Endothelial cell of umbilical vein (primary cell): Measurements from ENCODE around the gene FBXW7. TPM values are rescaled to one million over a fixed set of nuclear protein-coding genes. Genes with fewer than 3 reads are reported as not detected.

Experiments
- BruUV-seq: library from RNA; stranded (reverse); fragments of 400-500 nt; replicated peaks from 2 replicates; lab custom pipeline; 2021; lab: Mats Ljungman, UMichigan
- CTCF ChIA-PET: fragments of 300-600, 350-600 bp; sonication (Branson Sonifier 250); formaldehyde crosslinking; loops from one replicate; lab custom pipeline; 2021; ENCODE audit warnings: antibody characterized with exemption, inconsistent platforms; lab: Charles Lee
- POLR2A ChIA-PET: fragments of 300-600, 350-600 bp; sonication (Branson Sonifier 250); formaldehyde crosslinking; loops from one replicate; lab custom pipeline; 2021; ENCODE audit warnings: antibody characterized with exemption, inconsistent platforms; lab: Charles Lee
- DNase-seq: peaks from one replicate; pipeline ENCODE4 v3.0.0-alpha.2; 2011; ENCODE audit warnings: low read depth, low spot score
- FAIRE-seq: peaks from 2 replicates; lab custom pipeline; 2011; peaks lifted over from hg19 to GRCh38; lab: Jason Lieb, UNC
- H2AFZ ChIP-seq: 2 replicates; pipeline ENCODE4 v1.6.0; 2012; ENCODE audit warnings: low read depth, low read length, control low read depth, inconsistent platforms
- H3K27ac ChIP-seq: 2 replicates; pipeline ENCODE4 v1.5.1; 2011; ENCODE audit warnings: low read depth, mild to moderate bottlenecking, control low read depth, low read length, moderate library complexity; ENCODE audit not compliant: insufficient read depth
- H3K27me3 ChIP-seq, 2 experiments: 2 replicates each; pipeline versions ENCODE4 v1.6.0 to v1.6.1; 2011; ENCODE audit warnings: low read length in 2 of 2, mixed read lengths in 1 of 2; ENCODE audit not compliant: control insufficient read depth in 2 of 2, insufficient read depth in 2 of 2
- H3K36me3 ChIP-seq, 2 experiments: 2 replicates in 1 of 2; 3 replicates in 1 of 2; pipeline ENCODE4 v1.5.1; 2011; ENCODE audit warnings: low read length in 2 of 2, mild to moderate bottlenecking in 1 of 2, moderate library complexity in 1 of 2; ENCODE audit not compliant: control insufficient read depth in 2 of 2, insufficient read depth in 2 of 2; ENCODE audit errors: extremely low read depth in 1 of 2
- H3K4me1 ChIP-seq: 3 replicates; pipeline ENCODE4 v1.5.1; 2011; ENCODE audit warnings: mild to moderate bottlenecking, low read length; ENCODE audit not compliant: control insufficient read depth, insufficient read depth; ENCODE audit errors: extremely low read depth
- H3K4me2 ChIP-seq: 2 replicates; pipeline ENCODE4 v1.6.1; 2011; ENCODE audit warnings: low read length, control low read depth, mixed read lengths; ENCODE audit not compliant: insufficient read depth
- H3K4me3 ChIP-seq, 3 experiments: fragments of 200-600 bp in 1 of 3; sonication (generic), shearing (Covaris generic) in 1 of 3; replicated peaks in 1 of 3; 2 replicates each; pipeline ENCODE4 v1.5.1; 2011 to 2016; ENCODE audit warnings: control low read depth in 3 of 3, low read length in 3 of 3, mild to moderate bottlenecking in 2 of 3, inconsistent platforms in 1 of 3, low read depth in 1 of 3, moderate library complexity in 1 of 3; ENCODE audit not compliant: insufficient read depth in 1 of 3
- H3K79me2 ChIP-seq: 2 replicates; pipeline ENCODE4 v1.6.0; 2012; ENCODE audit warnings: low read length, inconsistent platforms; ENCODE audit not compliant: control insufficient read depth, insufficient read depth
- H3K9ac ChIP-seq: replicated peaks from 2 replicates; pipeline ENCODE3; 2011; ENCODE audit warnings: low read length, control low read depth; ENCODE audit not compliant: insufficient read depth; ENCODE audit errors: extremely low read depth
- H3K9me1 ChIP-seq: replicated peaks from 3 replicates; pipeline ENCODE4 v1.6.0; 2011; ENCODE audit warnings: mild to moderate bottlenecking, low read length; ENCODE audit not compliant: control insufficient read depth, insufficient read depth; ENCODE audit errors: extremely low read depth
- H3K9me3 ChIP-seq: replicated peaks from 2 replicates; pipeline ENCODE4 v1.5.1; 2012; ENCODE audit warnings: low read length, inconsistent platforms; ENCODE audit not compliant: control insufficient read depth, insufficient read depth
- H4K20me1 ChIP-seq: replicated peaks from 2 replicates; pipeline ENCODE3; 2011; ENCODE audit warnings: mild to moderate bottlenecking, low read length; ENCODE audit not compliant: control insufficient read depth, insufficient read depth; ENCODE audit errors: extremely low read depth
- EZH2 ChIP-seq: IDR thresholded peaks from 2 replicates; pipeline ENCODE4 v1.6.1; 2012; ENCODE audit warnings: borderline replicate concordance, low read depth, mild to moderate bottlenecking, moderate library complexity, low read length, inconsistent platforms; ENCODE audit not compliant: severe bottlenecking
- FOS ChIP-seq: IDR thresholded peaks from 2 replicates; pipeline ENCODE4 v1.6.1; 2011; ENCODE audit warnings: mild to moderate bottlenecking, low read length, moderate library complexity, borderline replicate concordance; ENCODE audit not compliant: insufficient read depth
- GATA2 ChIP-seq: IDR thresholded peaks from 2 replicates; pipeline ENCODE4 v1.7.0; 2011; ENCODE audit warnings: low read depth, mild to moderate bottlenecking, moderate library complexity, mixed read lengths, low read length; ENCODE audit not compliant: insufficient read length, insufficient read depth
- JUN ChIP-seq: IDR thresholded peaks from 2 replicates; pipeline ENCODE4 v1.6.1; 2011; ENCODE audit warnings: borderline replicate concordance, low read depth; ENCODE audit not compliant: insufficient read length, insufficient read depth
- MAX ChIP-seq: IDR thresholded peaks from 2 replicates; pipeline ENCODE4 v1.6.1; 2011; ENCODE audit not compliant: insufficient read depth, insufficient read length
- MYC ChIP-seq: IDR thresholded peaks from one replicate; pipeline ENCODE4 v1.6.1; 2011; ENCODE audit warnings: mild to moderate bottlenecking, low read depth, low read length
- POLR2A ChIP-seq: IDR thresholded peaks from 2 replicates; pipeline ENCODE4 v1.6.1; 2012; ENCODE audit warnings: low read depth, mild to moderate bottlenecking, control low read depth, low read length
- POLR2AphosphoS5 ChIP-seq: IDR thresholded peaks from 2 replicates; pipeline ENCODE4 v1.6.1; 2012; ENCODE audit warnings: low read depth, mild to moderate bottlenecking, control low read depth, low read length, moderate library complexity; ENCODE audit not compliant: insufficient read depth
- dilution Hi-C: fragments of 300-500 bp; cut with MboI; formaldehyde crosslinking; loops from one replicate; pipeline ENCODE4 v1.15.0; 2019; ENCODE audit warnings: low sequenced_read_pairs; ENCODE audit not compliant: extremely low pct_ligation_motif_present
- intact Hi-C: fragments of 100-400 bp; cut with micrococcal nuclease; formaldehyde crosslinking; loops from one replicate; pipeline ENCODE4 v1.10.0; 2022
- polyA plus RNA-seq, 4 experiments: library from polyadenylated mRNA; depleted of rRNA in 3 of 4; stranded (reverse) in 3 of 4; unstranded in 1 of 4; fragments of >200 nt; gene quantifications; 2 replicates each; pipeline versions ENCODE4 v1.2.1 to v1.2.3, GENCODE V29; 2011 to 2012; ENCODE audit warnings: missing spikeins in 1 of 4
- total RNA-seq: library from RNA; stranded (reverse); gene quantifications from 2 replicates; pipeline ENCODE4 v1.2.3, GENCODE V29; 2021
- TF ChIP-seq, protein P1 (sequence below), 2 donors: IDR thresholded peaks; 1 replicate in 1 of 2; 2 replicates in 1 of 2; pipeline ENCODE4 v1.5.1; 2011; ENCODE audit warnings: low read length in 2 of 2, mild to moderate bottlenecking in 2 of 2, moderate library complexity in 2 of 2, control low read depth in 1 of 2, inconsistent platforms in 1 of 2, low read depth in 1 of 2; ENCODE audit not compliant: insufficient read depth in 1 of 2; ENCODE audit errors: extremely low read depth in 1 of 2

FBXW7 gene
- total and polyA plus RNA-seq, 2 donors (not counting 3 experiments of a cell fraction or from before 2014, with no cell fraction given), result 7.0 to 28.1 TPM

DNA sequence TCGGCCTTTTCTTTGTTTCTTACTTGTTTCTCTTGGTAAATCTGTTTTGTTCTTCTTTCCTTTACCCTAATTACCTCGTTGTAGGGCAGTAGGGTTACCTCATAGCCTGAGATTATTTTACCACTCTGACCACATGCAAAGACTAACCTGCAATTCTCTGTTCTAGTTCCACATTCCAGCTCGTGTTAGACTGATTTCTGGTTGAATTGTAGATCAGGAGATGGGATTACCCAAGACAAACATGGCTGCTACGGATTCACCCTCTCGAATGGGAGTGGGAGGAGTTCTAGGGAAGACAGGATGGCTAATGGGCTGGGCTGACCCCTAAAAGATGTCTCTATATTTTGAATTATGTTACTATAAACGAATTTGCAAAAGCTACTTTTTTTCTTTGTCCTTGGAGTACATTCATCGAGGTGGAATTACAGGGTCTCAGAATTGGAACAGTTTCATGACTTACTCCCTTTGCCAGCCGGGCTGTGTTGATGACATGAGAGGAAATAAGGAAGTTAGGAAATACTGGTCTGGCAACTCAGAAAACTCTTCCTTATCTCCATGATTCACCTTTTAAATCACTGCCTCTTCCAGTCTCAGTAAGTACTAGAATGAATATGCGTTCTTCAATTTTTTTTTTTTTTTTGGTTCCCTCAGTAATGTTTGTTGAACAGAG, 36.7 kb upstream of the FBXW7 start:
- intact Hi-C loops, result no loop called here

DNA sequence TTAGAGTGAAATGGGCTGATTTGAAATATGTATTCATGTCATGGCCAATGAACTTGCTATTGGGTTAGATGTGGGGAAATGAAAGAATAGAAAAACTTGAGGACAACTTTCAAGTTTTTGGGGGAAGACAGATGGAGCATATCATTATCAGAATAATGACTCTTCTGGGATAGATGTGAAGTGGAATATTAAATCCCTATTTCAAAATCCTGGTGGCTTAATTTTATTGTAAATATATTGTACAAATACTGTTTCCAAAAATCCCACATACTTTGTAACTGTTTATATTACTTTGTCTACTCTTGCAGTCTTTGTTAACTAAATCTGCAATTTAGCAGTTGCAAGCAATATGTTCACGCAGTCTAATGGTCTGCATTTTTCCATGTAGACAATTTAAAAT, 35.9 kb upstream of the FBXW7 start:
- no peaks in the 10 kb centered on the region for H3K79me2 ChIP-seq
- intact Hi-C loops (no loop called here), dilution Hi-C loops (no loop called here)
- no peak for FAIRE-seq
- no peak overlapping the region for H3K9ac ChIP-seq
- TF ChIP-seq MAX (no peak), POLR2A (no peak), POLR2AphosphoS5 (no peak), GATA2 (no peak), EZH2 (no peak), JUN (no peak), MYC (no peak), FOS (no peak)
- TF ChIP-seq, protein P1, sequence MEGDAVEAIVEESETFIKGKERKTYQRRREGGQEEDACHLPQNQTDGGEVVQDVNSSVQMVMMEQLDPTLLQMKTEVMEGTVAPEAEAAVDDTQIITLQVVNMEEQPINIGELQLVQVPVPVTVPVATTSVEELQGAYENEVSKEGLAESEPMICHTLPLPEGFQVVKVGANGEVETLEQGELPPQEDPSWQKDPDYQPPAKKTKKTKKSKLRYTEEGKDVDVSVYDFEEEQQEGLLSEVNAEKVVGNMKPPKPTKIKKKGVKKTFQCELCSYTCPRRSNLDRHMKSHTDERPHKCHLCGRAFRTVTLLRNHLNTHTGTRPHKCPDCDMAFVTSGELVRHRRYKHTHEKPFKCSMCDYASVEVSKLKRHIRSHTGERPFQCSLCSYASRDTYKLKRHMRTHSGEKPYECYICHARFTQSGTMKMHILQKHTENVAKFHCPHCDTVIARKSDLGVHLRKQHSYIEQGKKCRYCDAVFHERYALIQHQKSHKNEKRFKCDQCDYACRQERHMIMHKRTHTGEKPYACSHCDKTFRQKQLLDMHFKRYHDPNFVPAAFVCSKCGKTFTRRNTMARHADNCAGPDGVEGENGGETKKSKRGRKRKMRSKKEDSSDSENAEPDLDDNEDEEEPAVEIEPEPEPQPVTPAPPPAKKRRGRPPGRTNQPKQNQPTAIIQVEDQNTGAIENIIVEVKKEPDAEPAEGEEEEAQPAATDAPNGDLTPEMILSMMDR (IDR thresholded peaks at IDR 0.05; ENCODE audit: extremely low read depth in 1 of 2, insufficient read depth in 1 of 2, low read depth in 1 of 2, low read length in 2 of 2), result no peak
- CTCF ChIA-PET, result interaction anchor here (1.4 to 3.3 kb wide), 3 partner anchors 14 to 117 kb away, joined by 4 to 15 read pairs (median 7); no protein-coding TSS in a partner anchor
- H3K4me3 ChIP-seq, result no peak overlapping the region
- no peaks in the 10 kb centered on the region for H4K20me1 ChIP-seq
- H3K4me2 ChIP-seq, result no peak overlapping the region
- H2AFZ ChIP-seq, result no peak overlapping the region
- H3K4me1 ChIP-seq, result peaks cover 7% of the 10 kb centered on the region
- H3K36me3 ChIP-seq, result no peaks in the 10 kb centered on the region
- no peak for DNase-seq
- POLR2A ChIA-PET, result no interaction called here
- no TSS peak for BruUV-seq
- no peak overlapping the region for H3K27ac ChIP-seq
- no peaks in the 10 kb centered on the region for H3K9me1 ChIP-seq
- H3K9me3 ChIP-seq, result no peaks in the 10 kb centered on the region
- H3K27me3 ChIP-seq, result no peaks in the 10 kb centered on the region

More for the DNA sequence above, 36.7 kb upstream of the FBXW7 start:
- no peak overlapping the region for H3K4me3 ChIP-seq
- TF ChIP-seq MAX (no peak), JUN (no peak), FOS (peak; percentile 32), POLR2A (no peak)
- no peak overlapping the region for H3K27ac ChIP-seq
- no peaks in the 10 kb centered on the region for H3K9me1 ChIP-seq
- H2AFZ ChIP-seq, result no peak overlapping the region
- DNase-seq (peak; percentile 4), FAIRE-seq (no peak)
- POLR2A ChIA-PET, result no interaction called here
- no peaks in the 10 kb centered on the region for H3K27me3 ChIP-seq
- CTCF ChIA-PET, result interaction anchor here (1.4 to 3.3 kb wide), 2 partner anchors 71 to 118 kb away, joined by 4 to 15 read pairs; no protein-coding TSS in a partner anchor
- no peak overlapping the region for H3K9ac ChIP-seq
- H3K9me3 ChIP-seq, result no peaks in the 10 kb centered on the region
- no peaks in the 10 kb centered on the region for H3K79me2 ChIP-seq
- BruUV-seq, result no TSS peak
- no peaks in the 10 kb centered on the region for H3K36me3 ChIP-seq
- H4K20me1 ChIP-seq, result no peaks in the 10 kb centered on the region
- H3K4me2 ChIP-seq, result no peak overlapping the region
- dilution Hi-C loops, result no loop called here
- H3K4me1 ChIP-seq, result peaks cover 7% of the 10 kb centered on the region
